ENCODE results near the gene ALK.
A peak's percentile ranks its signal among the peaks of the same experiment; 100 is the strongest.

The ALK gene

GRCh38 chr2:29567906-29568520, 353.4 kb downstream of the ALK start:
- DNase-seq = no peak

- DNase-seq = no peak
Measured at GRCh38 chr2:29563697-29564096, 357.7 kb downstream of the ALK start.

- no peak for DNase-seq
Measured at GRCh38 chr2:29562896-29563295, 358.5 kb downstream of the ALK start.

DNA sequence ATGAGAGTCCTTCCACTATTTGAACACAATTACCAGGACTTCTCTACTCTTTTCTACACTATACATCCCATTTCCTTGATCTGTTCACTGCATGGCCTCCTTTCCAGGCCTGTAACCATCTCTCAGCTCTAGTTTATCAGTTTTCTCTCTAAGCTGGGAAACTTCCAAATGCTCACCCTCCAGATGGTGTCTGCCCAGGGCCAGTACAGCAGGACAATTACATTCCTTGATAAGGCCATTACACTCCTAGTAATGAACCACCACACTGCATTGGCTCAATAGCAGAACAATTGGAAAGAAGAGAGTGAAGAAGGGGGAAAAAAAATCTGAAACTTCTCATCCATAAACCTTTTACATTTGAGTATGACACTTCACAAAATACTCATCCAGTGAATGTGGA, 359.1 kb downstream of the ALK start:
- no peak for DNase-seq

GRCh38 chr2:29561628-29562027, 359.8 kb downstream of the ALK start:
- no peak for DNase-seq

- DNase-seq = no peak
Measured at GRCh38 chr2:29561181-29561580, 360.2 kb downstream of the ALK start.

DNA sequence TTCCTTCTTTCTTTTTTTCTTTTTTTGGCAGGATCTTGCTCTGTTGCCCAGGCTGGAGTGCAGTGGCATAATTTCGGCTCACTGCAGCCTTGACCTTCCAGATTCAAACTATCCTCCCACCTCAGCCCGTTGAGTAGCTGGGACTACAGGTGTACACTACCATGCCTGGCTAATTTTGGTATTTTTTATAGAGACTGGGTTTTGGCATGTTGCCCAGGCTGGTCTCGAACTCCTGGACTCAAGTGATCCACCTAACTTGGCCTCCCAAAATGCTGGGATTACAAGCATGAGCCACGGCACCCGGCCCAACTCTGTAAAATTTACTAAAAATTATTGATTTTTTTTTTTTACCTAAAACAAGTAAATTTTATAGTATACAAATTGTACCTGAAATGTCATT, 360.8 kb downstream of the ALK start:
- DNase-seq = no peak

DNA sequence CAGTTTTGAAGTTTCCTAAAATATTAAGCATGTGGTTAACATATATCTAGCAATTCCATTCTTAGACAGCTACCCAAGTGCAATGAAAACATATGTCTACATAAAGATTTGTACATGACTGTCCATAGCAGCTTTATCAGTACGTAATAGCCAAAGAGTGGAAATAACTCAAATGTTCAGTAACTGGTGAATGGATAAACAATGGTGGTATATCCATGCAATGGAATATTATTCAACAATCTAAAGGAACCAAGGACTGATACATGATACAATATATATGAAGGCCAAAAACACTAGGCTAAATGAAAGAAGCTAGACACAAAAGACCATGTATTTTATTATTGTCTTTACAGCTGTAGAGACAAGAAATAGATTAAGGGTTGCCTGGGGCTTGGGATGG, 361.4 kb downstream of the ALK start:
- no peak for DNase-seq

- DNase-seq = no peak
Measured at GRCh38 chr2:29559578-29559977, 361.8 kb downstream of the ALK start.

DNA sequence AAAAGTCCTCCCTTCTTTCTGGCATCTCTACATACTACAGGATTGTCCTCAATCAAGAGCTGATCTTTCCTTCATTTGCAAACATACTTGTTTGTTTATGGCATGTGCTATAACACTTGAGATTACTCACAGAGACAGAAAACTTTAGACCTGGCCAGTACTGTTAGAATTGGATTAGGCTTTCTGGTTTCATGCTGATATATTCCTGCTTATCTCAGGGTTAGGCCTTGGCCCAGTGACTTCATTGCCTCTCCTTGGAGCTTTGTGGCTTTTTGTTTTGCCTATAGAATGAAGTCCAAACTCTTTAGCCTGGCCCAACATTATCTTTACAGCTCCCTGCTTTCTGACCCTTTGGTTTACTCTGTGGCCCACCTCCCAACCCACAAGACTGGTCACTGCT, 363.3 kb downstream of the ALK start:
- DNase-seq = no peak

DNA sequence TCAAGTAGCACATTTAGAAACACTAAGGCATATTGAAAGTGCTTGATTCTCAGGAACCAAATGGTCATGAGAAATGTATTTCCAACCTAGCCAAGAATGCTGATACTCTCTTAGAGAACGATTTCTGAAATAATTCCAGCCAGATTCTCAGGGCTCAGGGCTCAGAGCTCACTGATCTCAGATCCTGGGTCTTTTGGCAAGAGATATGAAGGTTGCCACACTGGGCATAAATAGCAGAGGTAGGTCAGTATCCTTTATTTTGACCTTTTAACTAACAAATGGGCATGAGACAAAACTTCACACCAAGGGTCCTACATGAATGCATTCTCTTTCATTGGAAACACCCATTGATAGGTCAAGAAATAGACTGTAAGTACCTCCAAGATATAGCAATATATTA, 364.1 kb downstream of the ALK start:
- no peak for DNase-seq

DNA sequence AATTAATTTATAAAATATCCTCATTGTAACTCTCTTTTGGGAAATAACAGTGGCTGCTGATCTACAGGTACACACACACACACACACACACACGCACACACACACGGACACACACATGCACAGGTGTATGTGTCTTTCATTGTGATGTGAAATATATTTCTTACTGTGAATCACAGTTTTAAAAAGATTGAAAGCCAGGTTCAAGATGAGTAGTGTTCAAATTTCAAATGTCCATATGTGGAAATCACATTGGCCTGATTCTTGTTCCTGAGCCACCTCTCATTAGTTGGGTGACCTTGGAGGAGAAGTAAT, 372.4 kb downstream of the ALK start:
- no peak for DNase-seq

GRCh38 chr2:29544917-29545316, 376.5 kb downstream of the ALK start:
- no peak for DNase-seq

GRCh38 chr2:29544031-29544430, 377.4 kb downstream of the ALK start:
- DNase-seq = no peak

GRCh38 chr2:29535188-29535587, 386.2 kb downstream of the ALK start:
- no peak for DNase-seq

- peak; percentile 20 for DNase-seq
Measured at GRCh38 chr2:29532436-29532835, 388.9 kb downstream of the ALK start.

- no peak for DNase-seq
Measured at GRCh38 chr2:29531626-29532025, 389.8 kb downstream of the ALK start.

- DNase-seq = peak; percentile 100
Measured at GRCh38 chr2:29530281-29530680, 391.1 kb downstream of the ALK start.

DNA sequence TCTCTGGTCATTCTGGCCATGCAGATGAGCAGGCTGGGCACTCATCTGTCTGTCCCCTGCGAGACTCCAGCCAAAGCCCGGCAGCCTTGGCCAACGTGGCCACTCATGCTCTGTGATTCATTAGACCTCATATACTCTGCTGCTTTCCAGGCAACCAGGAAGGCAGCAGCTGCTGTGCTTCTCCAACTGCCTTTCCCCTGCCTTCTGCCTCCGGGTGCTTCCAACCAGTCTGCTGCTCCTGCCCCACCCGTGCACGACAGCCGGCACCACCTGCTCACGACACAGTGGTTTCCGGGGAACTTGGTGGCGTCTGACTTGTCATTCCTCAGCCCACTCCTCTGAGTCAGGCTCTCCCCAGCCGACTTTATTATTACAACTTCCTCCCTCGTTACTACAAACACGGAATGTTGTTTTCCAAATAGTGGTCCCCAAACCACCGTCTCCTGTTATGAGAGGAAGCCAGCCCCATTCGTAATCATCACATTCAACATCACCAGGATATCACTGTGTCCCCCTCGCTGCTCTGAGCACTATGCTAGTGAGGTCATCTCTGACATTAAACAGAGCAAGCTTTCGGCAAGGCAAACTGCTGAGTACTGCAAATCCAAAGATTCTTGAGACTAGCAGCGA, 392.4 kb downstream of the ALK start:
- DNase-seq = no peak

DNA sequence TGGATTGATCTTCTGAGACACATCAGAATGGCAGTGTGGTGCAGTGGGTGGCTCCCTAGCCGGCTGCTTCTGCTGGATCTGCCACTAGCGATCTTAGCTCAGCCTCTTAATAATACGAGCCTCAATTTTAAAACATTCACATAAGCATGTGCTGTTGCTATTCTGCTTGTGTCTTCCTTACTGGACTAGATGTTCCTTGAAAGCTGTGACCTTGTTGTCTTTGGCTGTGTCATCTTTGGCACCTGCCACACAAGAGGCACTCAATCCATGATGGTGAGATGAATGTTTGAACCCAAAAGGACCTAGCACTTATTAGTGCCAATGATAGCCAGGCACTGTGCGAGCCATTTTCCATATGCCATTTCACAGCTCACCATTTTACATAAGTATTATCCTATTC, 393.0 kb downstream of the ALK start:
- no peak for DNase-seq

GRCh38 chr2:29527947-29528346, 393.4 kb downstream of the ALK start:
- DNase-seq = no peak

- no peak for DNase-seq
Measured at GRCh38 chr2:29526587-29527586, 394.5 kb downstream of the ALK start.

DNA sequence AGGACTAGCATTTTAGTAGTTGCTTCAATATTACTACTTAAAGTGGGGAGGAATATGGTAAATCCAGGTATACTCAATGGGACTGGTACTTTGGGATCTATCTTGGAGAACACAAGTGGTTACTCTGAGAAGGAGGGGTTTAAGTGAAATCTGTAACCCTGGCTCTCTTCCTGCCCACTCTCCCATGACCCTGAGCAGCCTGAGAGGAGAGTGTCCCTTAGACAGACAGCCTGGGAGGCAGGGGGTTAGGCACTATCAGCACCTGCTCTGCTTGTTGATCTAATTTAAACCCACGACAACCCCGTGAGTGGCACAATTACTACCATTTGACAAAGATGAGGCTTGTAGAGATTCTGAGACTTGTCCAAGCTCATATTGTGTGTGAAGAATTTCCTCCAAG, 395.5 kb downstream of the ALK start:
- no peak for DNase-seq

GRCh38 chr2:29524652-29525051, 396.7 kb downstream of the ALK start:
- DNase-seq = no peak
